Hepatocyte (in vitro differentiated cells): ENCODE results near the gene ATP8B4. TPM values are rescaled to one million over a fixed set of nuclear protein-coding genes. Genes with fewer than 3 reads are reported as not detected.

ENCODE experiments used
- DNase-seq: peaks from one replicate; pipeline ENCODE4 v3.0.0-alpha.2; 2016; ENCODE audit warnings: low spot score
- H2AFZ ChIP-seq: fragments of 200-600 bp; sonication (generic); 2 replicates; pipeline ENCODE4 v1.6.0; 2016; ENCODE audit warnings: antibody characterized with exemption, mild to moderate bottlenecking
- H3K27ac ChIP-seq: fragments of 200-600 bp; sonication (generic); 2 replicates; pipeline ENCODE4 v1.5.1; 2016; ENCODE audit warnings: mild to moderate bottlenecking
- H3K27me3 ChIP-seq: fragments of 200-600 bp; sonication (generic); 2 replicates; pipeline ENCODE4 v1.6.1; 2016
- H3K36me3 ChIP-seq: fragments of 200-600 bp; sonication (generic); replicated peaks from 2 replicates; pipeline ENCODE4 v1.5.1; 2016; ENCODE audit warnings: low read depth; ENCODE audit not compliant: insufficient read depth
- H3K4me1 ChIP-seq: fragments of 200-600 bp; sonication (generic); 2 replicates; pipeline ENCODE4 v1.5.1; 2016; ENCODE audit warnings: mild to moderate bottlenecking, moderate library complexity; ENCODE audit not compliant: insufficient read depth
- H3K4me2 ChIP-seq: fragments of 200-600 bp; sonication (generic); 2 replicates; pipeline ENCODE4 v1.6.0; 2016
- H3K4me3 ChIP-seq: fragments of 200-600 bp; sonication (generic); 2 replicates; pipeline ENCODE4 v1.5.1; 2016; ENCODE audit warnings: mild to moderate bottlenecking
- H3K79me2 ChIP-seq: fragments of 200-600 bp; sonication (generic); 2 replicates; pipeline ENCODE4 v1.6.0; 2017; ENCODE audit warnings: mild to moderate bottlenecking
- H3K9me2 ChIP-seq: fragments of 200-600 bp; sonication (generic); replicated peaks from 2 replicates; pipeline ENCODE4 v1.6.0; 2017; ENCODE audit warnings: mild to moderate bottlenecking; ENCODE audit not compliant: insufficient read depth
- H3K9me3 ChIP-seq: fragments of 200-600 bp; sonication (generic); 2 replicates; pipeline ENCODE4 v1.5.1; 2016; ENCODE audit warnings: low read depth, mild to moderate bottlenecking
- H4K20me1 ChIP-seq: fragments of 200-600 bp; sonication (generic); 2 replicates; pipeline ENCODE4 v1.6.0; 2016; ENCODE audit warnings: mild to moderate bottlenecking; ENCODE audit not compliant: insufficient read depth, poor library complexity, severe bottlenecking
- EZH2 ChIP-seq: fragments of 200-600 bp; sonication (generic); IDR thresholded peaks from 2 replicates; pipeline ENCODE4 v1.6.1; 2016; ENCODE audit warnings: antibody characterized with exemption, mild to moderate bottlenecking, borderline replicate concordance
- EZH2phosphoT487 ChIP-seq: fragments of 200-600 bp; sonication (generic); IDR thresholded peaks from one replicate; pipeline ENCODE4 v1.6.1; 2018; ENCODE audit warnings: antibody characterized with exemption, mild to moderate bottlenecking, low read depth, moderate library complexity; ENCODE audit not compliant: unreplicated experiment, severe bottlenecking
- WGBS: methylation state at CpG from one replicate; pipeline ENCODE4 v1.1.6; 2016; ENCODE audit warnings: low lambda C conversion rate; ENCODE audit errors: missing lambda C conversion rate; 5-methylcytosine and 5-hydroxymethylcytosine counted together
- polyA plus RNA-seq: library from polyadenylated mRNA; unstranded; fragments of >200 nt; fragmentation: Nextera tagmentation; extraction: Ambion mirVana; gene quantifications from 2 replicates; pipeline ENCODE4 v1.2.1, GENCODE V29; 2016
- total RNA-seq: library from RNA; depleted of rRNA; stranded (reverse); fragments of >200 nt; gene quantifications from 2 replicates; pipeline ENCODE4 v1.2.3, GENCODE V29; 2014
- TF ChIP-seq, protein P1 (sequence below): fragments of 200-600 bp; sonication (generic); IDR thresholded peaks from 2 replicates; pipeline ENCODE4 v1.5.1; 2016; ENCODE audit warnings: antibody characterized with exemption, mild to moderate bottlenecking; ENCODE audit not compliant: poor library complexity

The ATP8B4 gene
- total and polyA plus RNA-seq, 2 experiments from 2014 or later = 1.3 to 9.5 TPM

DNA sequence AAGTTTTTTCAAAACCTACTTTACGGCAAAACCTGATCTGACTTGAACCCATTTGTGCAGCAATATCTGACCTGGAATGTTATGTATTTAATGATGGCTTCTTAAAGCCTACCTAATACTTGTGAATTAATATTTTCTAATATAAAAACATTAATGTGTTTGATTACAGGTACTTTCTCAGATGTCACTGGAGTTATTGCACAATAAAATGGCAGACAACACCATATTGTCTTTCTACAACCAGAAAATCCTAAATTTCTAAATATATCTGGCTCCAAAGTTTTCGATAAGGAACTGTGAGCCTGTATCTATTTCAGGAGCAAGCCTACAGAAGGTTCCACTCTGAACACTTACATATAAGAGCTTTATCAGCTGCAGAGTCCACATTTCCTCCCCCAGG, 184.5 kb downstream of the ATP8B4 start:
- Histone ChIP-seq H3K4me1 (no peaks in the 10 kb centered on the region), H3K9me3 (no peaks in the 10 kb centered on the region), H3K36me3 (no peaks in the 10 kb centered on the region), H3K27ac (no peak overlapping the region), H4K20me1 (no peaks in the 10 kb centered on the region), H3K27me3 (no peaks in the 10 kb centered on the region), H2AFZ (no peak overlapping the region), H3K79me2 (no peaks in the 10 kb centered on the region), H3K4me3 (no peak overlapping the region), H3K9me2 (no peaks in the 10 kb centered on the region), H3K4me2 (no peak overlapping the region)
- no peak for TF ChIP-seq EZH2phosphoT487
- TF ChIP-seq, protein P1, sequence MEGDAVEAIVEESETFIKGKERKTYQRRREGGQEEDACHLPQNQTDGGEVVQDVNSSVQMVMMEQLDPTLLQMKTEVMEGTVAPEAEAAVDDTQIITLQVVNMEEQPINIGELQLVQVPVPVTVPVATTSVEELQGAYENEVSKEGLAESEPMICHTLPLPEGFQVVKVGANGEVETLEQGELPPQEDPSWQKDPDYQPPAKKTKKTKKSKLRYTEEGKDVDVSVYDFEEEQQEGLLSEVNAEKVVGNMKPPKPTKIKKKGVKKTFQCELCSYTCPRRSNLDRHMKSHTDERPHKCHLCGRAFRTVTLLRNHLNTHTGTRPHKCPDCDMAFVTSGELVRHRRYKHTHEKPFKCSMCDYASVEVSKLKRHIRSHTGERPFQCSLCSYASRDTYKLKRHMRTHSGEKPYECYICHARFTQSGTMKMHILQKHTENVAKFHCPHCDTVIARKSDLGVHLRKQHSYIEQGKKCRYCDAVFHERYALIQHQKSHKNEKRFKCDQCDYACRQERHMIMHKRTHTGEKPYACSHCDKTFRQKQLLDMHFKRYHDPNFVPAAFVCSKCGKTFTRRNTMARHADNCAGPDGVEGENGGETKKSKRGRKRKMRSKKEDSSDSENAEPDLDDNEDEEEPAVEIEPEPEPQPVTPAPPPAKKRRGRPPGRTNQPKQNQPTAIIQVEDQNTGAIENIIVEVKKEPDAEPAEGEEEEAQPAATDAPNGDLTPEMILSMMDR = no peak
- no peak for TF ChIP-seq EZH2
- 77% methylated on average over 2 of the region's 2 CpGs for WGBS
- no peak for DNase-seq

DNA sequence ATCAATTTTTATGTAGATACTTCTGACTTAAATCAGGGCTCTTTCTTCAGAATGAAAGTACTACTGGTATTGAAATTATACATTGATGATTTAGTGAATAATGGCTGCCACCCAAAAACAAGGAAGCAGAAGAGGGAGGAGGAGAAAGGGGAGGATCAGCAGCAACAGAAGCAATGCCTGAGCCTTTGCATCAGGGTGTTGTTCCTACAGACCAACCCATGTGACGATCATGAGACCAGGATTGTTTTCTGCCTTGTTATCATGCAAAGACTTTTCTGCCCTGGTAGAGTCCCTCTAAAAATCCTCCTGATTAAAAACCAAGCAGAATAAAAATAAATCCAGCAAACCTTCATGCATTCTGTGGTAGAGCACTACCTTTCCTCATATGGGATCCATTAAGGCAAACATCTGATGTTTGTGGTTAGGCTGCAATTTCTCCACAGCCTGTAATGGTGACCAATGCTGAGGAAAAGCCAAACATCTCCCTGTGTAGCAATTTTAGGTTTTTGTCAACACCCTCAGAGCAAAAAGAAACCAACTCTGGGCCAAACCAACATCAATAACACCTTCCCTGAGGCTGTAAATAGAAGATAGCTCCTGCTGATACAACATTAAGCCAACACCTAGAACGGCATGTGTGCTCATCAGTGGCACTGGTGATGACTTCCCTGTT, 191.7 kb downstream of the ATP8B4 start:
- Histone ChIP-seq H3K4me1 (no peaks in the 10 kb centered on the region), H3K9me3 (no peaks in the 10 kb centered on the region), H3K4me2 (no peak overlapping the region), H3K27ac (no peak overlapping the region), H3K36me3 (no peaks in the 10 kb centered on the region), H3K4me3 (no peak overlapping the region), H3K27me3 (no peaks in the 10 kb centered on the region), H2AFZ (no peak overlapping the region), H3K79me2 (no peaks in the 10 kb centered on the region), H4K20me1 (no peaks in the 10 kb centered on the region), H3K9me2 (no peaks in the 10 kb centered on the region)
- 72% methylated on average over 2 of the region's 2 CpGs for WGBS
- TF ChIP-seq, protein P1 = no peak
- TF ChIP-seq EZH2 (no peak), EZH2phosphoT487 (no peak)
- DNase-seq = no peak

DNA sequence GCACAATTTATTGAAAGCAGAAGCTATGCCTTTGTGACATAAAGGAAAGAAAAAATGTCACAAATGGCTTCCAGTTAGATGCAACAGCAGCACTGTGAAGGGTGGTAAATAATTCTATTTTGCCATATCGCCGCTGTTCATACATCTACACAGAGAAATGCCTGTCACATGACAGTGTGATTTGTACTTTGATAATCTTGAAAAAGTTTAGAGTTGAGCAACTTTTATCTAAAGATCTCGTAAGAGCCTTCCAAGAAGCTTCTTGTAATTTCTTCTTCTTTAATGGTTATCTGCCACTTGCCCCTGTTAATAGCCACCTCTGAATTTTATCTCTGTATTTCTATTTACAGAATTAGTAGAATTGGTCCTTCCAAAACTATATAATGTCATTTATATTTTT, 192.3 kb downstream of the ATP8B4 start:
- no peak overlapping the region for H2AFZ ChIP-seq
- WGBS = 88% methylated on average over 3 of the region's 3 CpGs
- no peaks in the 10 kb centered on the region for H3K9me2 ChIP-seq
- no peak for TF ChIP-seq EZH2
- TF ChIP-seq, protein P1 = no peak
- no peak for TF ChIP-seq EZH2phosphoT487
- no peak for DNase-seq
- no peak overlapping the region for H3K27ac ChIP-seq
- H3K4me1 ChIP-seq = no peaks in the 10 kb centered on the region
- H4K20me1 ChIP-seq = no peaks in the 10 kb centered on the region
- H3K27me3 ChIP-seq = no peaks in the 10 kb centered on the region
- H3K36me3 ChIP-seq = no peaks in the 10 kb centered on the region
- no peak overlapping the region for H3K4me3 ChIP-seq
- no peaks in the 10 kb centered on the region for H3K9me3 ChIP-seq
- H3K79me2 ChIP-seq = no peaks in the 10 kb centered on the region
- no peak overlapping the region for H3K4me2 ChIP-seq
